Astrocyte (in vitro differentiated cells and primary cell): ENCODE measurements around the gene TIMP2.

Source experiments
- EZH2 ChIP-seq: IDR thresholded peaks from 2 replicates; pipeline ENCODE4 v1.6.1; 2012; ENCODE audit warnings: mild to moderate bottlenecking, low read length, inconsistent platforms; ENCODE audit not compliant: insufficient read depth
- TF ChIP-seq, protein P1 (sequence below): IDR thresholded peaks from 2 replicates; pipeline ENCODE4 v1.5.1; 2011; ENCODE audit warnings: low read depth, mild to moderate bottlenecking, inconsistent platforms, low read length, moderate library complexity; ENCODE audit not compliant: insufficient read depth

DNA sequence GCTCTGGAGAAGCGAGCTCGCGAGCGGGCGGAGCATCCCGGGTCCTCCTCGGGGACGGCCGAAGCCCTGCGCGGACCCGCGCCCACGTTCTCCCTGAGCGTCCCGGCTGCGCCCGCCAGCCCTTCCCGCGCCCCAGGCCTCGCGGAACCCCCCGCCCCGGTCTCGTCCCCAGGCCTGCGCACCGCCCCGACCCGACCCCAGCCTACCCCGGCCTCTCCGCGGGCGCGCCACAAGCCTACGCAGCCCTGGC is 84.7 kb downstream of the TIMP2 start:
- TF ChIP-seq, protein P1, sequence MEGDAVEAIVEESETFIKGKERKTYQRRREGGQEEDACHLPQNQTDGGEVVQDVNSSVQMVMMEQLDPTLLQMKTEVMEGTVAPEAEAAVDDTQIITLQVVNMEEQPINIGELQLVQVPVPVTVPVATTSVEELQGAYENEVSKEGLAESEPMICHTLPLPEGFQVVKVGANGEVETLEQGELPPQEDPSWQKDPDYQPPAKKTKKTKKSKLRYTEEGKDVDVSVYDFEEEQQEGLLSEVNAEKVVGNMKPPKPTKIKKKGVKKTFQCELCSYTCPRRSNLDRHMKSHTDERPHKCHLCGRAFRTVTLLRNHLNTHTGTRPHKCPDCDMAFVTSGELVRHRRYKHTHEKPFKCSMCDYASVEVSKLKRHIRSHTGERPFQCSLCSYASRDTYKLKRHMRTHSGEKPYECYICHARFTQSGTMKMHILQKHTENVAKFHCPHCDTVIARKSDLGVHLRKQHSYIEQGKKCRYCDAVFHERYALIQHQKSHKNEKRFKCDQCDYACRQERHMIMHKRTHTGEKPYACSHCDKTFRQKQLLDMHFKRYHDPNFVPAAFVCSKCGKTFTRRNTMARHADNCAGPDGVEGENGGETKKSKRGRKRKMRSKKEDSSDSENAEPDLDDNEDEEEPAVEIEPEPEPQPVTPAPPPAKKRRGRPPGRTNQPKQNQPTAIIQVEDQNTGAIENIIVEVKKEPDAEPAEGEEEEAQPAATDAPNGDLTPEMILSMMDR: no peak
- TF ChIP-seq EZH2: no peak
